Measurements from ENCODE around the gene CDK14.

The CDK14 gene

GRCh38 chr7:91242097-91242844 lies 646.1 kb downstream of the CDK14 start:
- DNase-seq, result no peak

DNA sequence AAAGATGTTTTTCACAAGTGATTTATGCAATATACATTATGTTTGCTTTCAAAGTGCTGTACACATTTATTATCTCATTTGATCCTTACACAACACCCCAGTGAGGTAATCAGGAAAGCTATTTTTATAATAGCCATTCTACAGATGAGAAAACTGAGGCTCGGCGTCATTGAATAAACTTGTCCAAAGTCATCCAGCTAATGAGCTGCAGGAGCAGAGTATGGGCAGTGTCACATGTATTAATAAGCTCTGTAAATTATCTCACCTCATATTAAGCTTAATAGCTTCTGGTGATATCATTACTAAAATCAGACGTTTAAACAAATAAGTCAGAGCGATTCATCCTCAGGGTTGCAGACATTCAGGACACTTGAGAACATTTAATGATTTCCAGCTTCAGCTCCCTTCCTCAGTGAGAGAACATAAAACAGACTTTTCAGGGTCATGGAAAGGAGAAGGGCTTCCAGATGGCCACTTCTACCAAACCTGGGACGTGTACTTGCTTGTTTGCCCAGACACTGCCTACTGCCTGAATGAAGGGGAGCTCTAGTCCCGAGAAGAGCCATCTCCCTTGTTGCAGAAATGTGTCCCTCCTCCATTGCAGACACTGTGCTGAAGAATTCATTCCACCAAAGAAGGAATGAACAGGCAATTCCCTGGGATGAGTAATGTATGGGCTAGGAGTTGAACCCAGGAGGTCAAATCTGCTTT lies 647.6 kb downstream of the CDK14 start:
- no peak for DNase-seq

DNA sequence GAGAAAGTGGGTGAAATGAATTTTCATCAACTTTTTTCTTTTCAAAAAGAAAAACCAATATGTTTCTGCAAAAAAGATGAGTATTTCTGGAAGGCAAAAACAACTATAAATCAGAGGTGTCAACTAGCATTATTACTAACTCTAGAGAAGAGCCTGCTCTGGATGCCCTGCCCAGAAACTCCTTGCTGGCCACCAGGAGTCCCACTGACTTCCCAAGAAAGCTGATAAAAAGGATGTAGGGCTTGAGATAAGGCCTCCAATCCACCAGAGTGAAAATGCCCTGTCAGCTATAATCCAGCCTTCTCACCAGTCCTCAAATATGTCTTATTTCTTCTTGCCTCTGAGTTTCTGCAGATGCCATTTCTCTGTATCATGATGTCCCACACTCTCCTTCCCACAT lies 651.4 kb downstream of the CDK14 start:
- no peak for DNase-seq

DNA sequence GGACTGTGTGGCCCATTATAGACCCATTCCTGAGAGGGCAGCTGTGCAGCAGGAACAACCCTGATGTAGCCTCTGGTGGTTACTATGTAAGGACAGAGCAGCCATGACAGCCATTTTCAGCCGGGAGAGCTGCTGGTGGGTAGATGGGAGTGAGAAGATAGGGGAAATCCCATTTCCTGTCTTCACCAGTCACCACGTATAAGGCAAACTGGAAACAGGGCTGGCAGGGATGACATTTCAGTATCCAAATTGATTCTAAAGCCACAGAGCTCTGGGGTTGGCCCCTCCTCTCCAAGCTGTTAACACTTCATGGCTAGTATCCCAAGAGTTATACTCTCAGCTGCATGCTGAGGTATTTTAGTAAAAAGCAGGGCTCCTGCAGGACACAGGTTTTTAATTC lies 652.9 kb downstream of the CDK14 start:
- no peak for DNase-seq

- no peak for DNase-seq
Observed at GRCh38 chr7:91249506-91250233, 653.5 kb downstream of the CDK14 start.

DNA sequence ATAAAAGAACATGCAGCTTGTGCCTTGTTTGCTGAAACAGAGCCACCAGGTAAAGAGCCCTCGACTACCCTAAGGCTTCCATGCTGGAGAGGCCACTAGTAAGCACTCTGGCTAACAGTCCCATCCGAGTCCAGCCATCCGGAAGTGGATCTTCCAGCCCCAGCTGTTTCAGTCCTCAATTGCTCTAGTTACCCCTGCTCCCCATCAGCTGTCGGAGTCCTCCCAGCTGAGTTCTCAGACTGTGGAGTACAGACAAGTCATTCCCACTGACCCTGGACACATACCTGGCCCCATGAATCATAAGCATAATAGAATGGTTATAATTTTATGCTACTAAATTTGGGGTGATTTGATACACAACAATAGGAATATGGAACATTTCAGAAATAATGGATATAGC lies 654.6 kb downstream of the CDK14 start:
- DNase-seq, result no peak

DNA sequence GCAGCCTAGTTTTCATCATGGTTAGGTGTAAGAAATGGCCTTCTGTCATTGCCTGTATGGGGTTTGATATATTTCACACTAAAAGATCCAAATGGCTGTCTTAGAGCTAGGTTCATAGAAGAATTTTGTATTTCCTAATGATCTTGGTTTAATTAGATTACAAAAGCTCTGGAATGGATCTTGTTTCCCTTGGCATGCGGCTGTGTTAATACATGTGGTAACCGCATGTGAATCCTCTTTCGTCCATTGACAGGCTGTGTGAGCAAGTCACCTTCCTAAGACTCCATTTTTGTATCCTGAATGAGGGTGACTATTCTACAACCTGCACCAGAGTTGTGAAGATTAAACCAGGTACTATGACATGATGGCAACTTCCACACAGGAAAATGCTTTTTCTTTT lies 655.8 kb downstream of the CDK14 start:
- no peak for DNase-seq
